CD8-positive, alpha-beta memory T cell (primary cell): ENCODE results near the gene ANKS4B. TPM values are rescaled to one million over a fixed set of nuclear protein-coding genes. Genes with fewer than 3 reads are reported as not detected.
"Not testable (repeated sequence)": the region's sequence is repeated elsewhere in the genome, so short reads cannot be mapped to it uniquely, and the experiment has no call there.

ENCODE experiments used
- CTCF ChIA-PET: fragments of 350-600 bp; sonication (Branson Sonifier 250); formaldehyde crosslinking; loops from one replicate; lab custom pipeline; 2021; ENCODE audit warnings: antibody characterized with exemption; lab: Charles Lee
- POLR2A ChIA-PET: fragments of 350-600 bp; sonication (Branson Sonifier 250); formaldehyde crosslinking; loops from one replicate; lab custom pipeline; 2021; ENCODE audit warnings: antibody characterized with exemption; lab: Charles Lee
- DNase-seq, 5 donors: peaks; one replicate each; pipeline versions ENCODE4 v3.0.0 to v3.0.0-alpha.2; 2020 to 2022; ENCODE audit warnings: mixed read lengths in 1 of 5
- H3K27ac ChIP-seq: one replicate; pipeline ENCODE4 v1.7.0; 2013; ENCODE audit warnings: low read depth, mild to moderate bottlenecking, low read length, moderate library complexity
- H3K27me3 ChIP-seq: 2 replicates; pipeline ENCODE4 v1.7.0; 2013; ENCODE audit warnings: low read length, mild to moderate bottlenecking; ENCODE audit not compliant: insufficient read depth, poor library complexity, severe bottlenecking
- H3K36me3 ChIP-seq: 2 replicates; pipeline ENCODE4 v1.7.0; 2013; ENCODE audit warnings: mild to moderate bottlenecking, low read length, moderate library complexity; ENCODE audit not compliant: insufficient read depth
- H3K4me1 ChIP-seq: 2 replicates; pipeline ENCODE4 v1.7.0; 2013; ENCODE audit warnings: mild to moderate bottlenecking, low read length, moderate library complexity; ENCODE audit not compliant: insufficient read depth
- H3K4me3 ChIP-seq: 2 replicates; pipeline ENCODE4 v1.7.0; 2013; ENCODE audit warnings: mild to moderate bottlenecking, low read length
- H3K9me3 ChIP-seq: 2 replicates; pipeline ENCODE4 v1.7.0; 2013; ENCODE audit warnings: mild to moderate bottlenecking, low read length
- H3K27ac Mint-ChIP-seq, 8 donors: one replicate each; pipeline ENCODE4 v1.8.0; 2020 to 2021; ENCODE audit warnings: mixed read lengths in 8 of 8, mild to moderate bottlenecking in 6 of 8, inconsistent platforms in 3 of 8, moderate library complexity in 3 of 8
- H3K27me3 Mint-ChIP-seq, 2 donors: one replicate each; pipeline ENCODE4 v1.8.0; 2020 to 2021; ENCODE audit warnings: mixed read lengths in 2 of 2, mild to moderate bottlenecking in 1 of 2, moderate library complexity in 1 of 2
- H3K36me3 Mint-ChIP-seq, 3 donors: one replicate each; pipeline ENCODE4 v1.8.0; 2020 to 2021; ENCODE audit warnings: mixed read lengths in 3 of 3, inconsistent platforms in 1 of 3, mild to moderate bottlenecking in 1 of 3
- H3K4me1 Mint-ChIP-seq, 3 donors: one replicate each; pipeline ENCODE4 v1.8.0; 2020 to 2021; ENCODE audit warnings: mixed read lengths in 3 of 3, inconsistent platforms in 1 of 3, mild to moderate bottlenecking in 1 of 3
- H3K4me3 Mint-ChIP-seq, 7 donors: one replicate each; pipeline ENCODE4 v1.8.0; 2020 to 2021; ENCODE audit warnings: mixed read lengths in 7 of 7, mild to moderate bottlenecking in 6 of 7, moderate library complexity in 4 of 7, inconsistent platforms in 2 of 7
- H3K9me3 Mint-ChIP-seq, 5 donors: one replicate each; pipeline ENCODE4 v1.8.0; 2020 to 2022; ENCODE audit warnings: mixed read lengths in 5 of 5, mild to moderate bottlenecking in 3 of 5, moderate library complexity in 2 of 5, inconsistent platforms in 1 of 5
- polyA plus RNA-seq: library from polyadenylated mRNA; unstranded; fragments of 300-500 nt; fragmentation: Illumina TruSeq; gene quantifications from one replicate; pipeline ENCODE4 v1.2.3, GENCODE V29; 2021
- total RNA-seq, 2 experiments: library from RNA; stranded (reverse); gene quantifications; one replicate each; pipeline ENCODE4 v1.2.3, GENCODE V29; 2021

ANKS4B gene
- total and polyA plus RNA-seq, 3 experiments from 2014 or later: not detected

- no peak overlapping the region for H3K27ac ChIP-seq
- CTCF ChIA-PET: no interaction called here
- H3K9me3 Mint-ChIP-seq: no peaks in the 10 kb centered on the region
- POLR2A ChIA-PET: no interaction called here
- H3K27me3 Mint-ChIP-seq: peaks cover 17 to 42% of the 10 kb centered on the region in 2 donors
- no peaks in the 10 kb centered on the region for H3K9me3 ChIP-seq
- H3K4me3 ChIP-seq: no peak overlapping the region
- no peaks in the 10 kb centered on the region for H3K4me1 Mint-ChIP-seq
- no peak for DNase-seq
- no peak overlapping the region for H3K4me3 Mint-ChIP-seq
- no peak overlapping the region for H3K27ac Mint-ChIP-seq
- H3K27me3 ChIP-seq: peaks cover 4% of the 10 kb centered on the region
- H3K4me1 ChIP-seq: no peaks in the 10 kb centered on the region
- no peaks in the 10 kb centered on the region for H3K36me3 ChIP-seq
- H3K36me3 Mint-ChIP-seq: no peaks in the 10 kb centered on the region
Measured at GRCh38 chr16:21272253-21272652, 38.8 kb downstream of the ANKS4B start.

GRCh38 chr16:21272763-21273162 is 39.3 kb downstream of the ANKS4B start:
- POLR2A ChIA-PET, H3K9me3 Mint-ChIP-seq, H3K27me3 ChIP-seq, DNase-seq, H3K27ac Mint-ChIP-seq, H3K9me3 ChIP-seq, H3K36me3 ChIP-seq, H3K27ac ChIP-seq, H3K4me1 Mint-ChIP-seq, H3K4me3 Mint-ChIP-seq, CTCF ChIA-PET, H3K36me3 Mint-ChIP-seq, H3K4me3 ChIP-seq, H3K4me1 ChIP-seq: not testable (repeated sequence)
- H3K27me3 Mint-ChIP-seq: peaks cover 22 to 45% of the 10 kb centered on the region in 2 donors

- no peaks in the 10 kb centered on the region for H3K36me3 Mint-ChIP-seq
- ChIA-PET POLR2A (no interaction called here), CTCF (no interaction called here)
- H3K9me3 Mint-ChIP-seq: no peaks in the 10 kb centered on the region
- H3K4me3 Mint-ChIP-seq: no peak overlapping the region
- Histone ChIP-seq H3K4me1 (no peaks in the 10 kb centered on the region), H3K36me3 (no peaks in the 10 kb centered on the region), H3K4me3 (no peak overlapping the region), H3K9me3 (no peaks in the 10 kb centered on the region), H3K27ac (no peak overlapping the region), H3K27me3 (peaks cover 16% of the 10 kb centered on the region)
- H3K27me3 Mint-ChIP-seq: peaks cover 29 to 60% of the 10 kb centered on the region in 2 donors
- H3K4me1 Mint-ChIP-seq: peaks cover 0 to 5% (median 0%) of the 10 kb centered on the region in 3 donors
- no peak for DNase-seq
- H3K27ac Mint-ChIP-seq: no peak overlapping the region
Measured at GRCh38 chr16:21274172-21274726, 40.8 kb downstream of the ANKS4B start.

- H3K4me3 ChIP-seq: no peak overlapping the region
- H3K27ac ChIP-seq: no peak overlapping the region
- no peaks in the 10 kb centered on the region for H3K9me3 Mint-ChIP-seq
- no peak overlapping the region for H3K27ac Mint-ChIP-seq
- H3K36me3 Mint-ChIP-seq: no peaks in the 10 kb centered on the region
- H3K36me3 ChIP-seq: no peaks in the 10 kb centered on the region
- H3K4me1 Mint-ChIP-seq: peaks cover 0 to 5% (median 0%) of the 10 kb centered on the region in 3 donors
- peaks cover 16% of the 10 kb centered on the region for H3K27me3 ChIP-seq
- no peak overlapping the region for H3K4me3 Mint-ChIP-seq
- no peak for DNase-seq
- H3K27me3 Mint-ChIP-seq: peaks cover 37 to 71% of the 10 kb centered on the region in 2 donors
- CTCF ChIA-PET: no interaction called here
- no peaks in the 10 kb centered on the region for H3K9me3 ChIP-seq
- POLR2A ChIA-PET: no interaction called here
- H3K4me1 ChIP-seq: no peaks in the 10 kb centered on the region
Measured at GRCh38 chr16:21275529-21275928, 42.0 kb downstream of the ANKS4B start.

GRCh38 chr16:21276090-21276489 is 42.6 kb downstream of the ANKS4B start:
- Mint-ChIP-seq H3K4me1 (peaks cover 0 to 5% (median 0%) of the 10 kb centered on the region in 3 donors), H3K36me3 (no peaks in the 10 kb centered on the region), H3K27ac (no peak overlapping the region), H3K27me3 (peaks cover 40 to 73% of the 10 kb centered on the region in 2 donors), H3K4me3 (no peak overlapping the region), H3K9me3 (no peaks in the 10 kb centered on the region)
- no peaks in the 10 kb centered on the region for H3K9me3 ChIP-seq
- no peak for DNase-seq
- H3K4me3 ChIP-seq: no peak overlapping the region
- no peaks in the 10 kb centered on the region for H3K36me3 ChIP-seq
- peaks cover 16% of the 10 kb centered on the region for H3K27me3 ChIP-seq
- ChIA-PET CTCF (interaction anchor here (1.1 kb wide), 1 partner anchor 11 kb away, joined by 3 read pairs; no protein-coding TSS in a partner anchor), POLR2A (no interaction called here)
- H3K4me1 ChIP-seq: no peaks in the 10 kb centered on the region
- no peak overlapping the region for H3K27ac ChIP-seq

GRCh38 chr16:21277045-21277926 is 43.8 kb downstream of the ANKS4B start:
- no peak overlapping the region for H3K27ac Mint-ChIP-seq
- POLR2A ChIA-PET: no interaction called here
- no peak overlapping the region for H3K4me3 Mint-ChIP-seq
- H3K9me3 Mint-ChIP-seq: no peaks in the 10 kb centered on the region
- peaks cover 16% of the 10 kb centered on the region for H3K27me3 ChIP-seq
- H3K4me1 Mint-ChIP-seq: peaks cover 0 to 5% (median 0%) of the 10 kb centered on the region in 3 donors
- H3K9me3 ChIP-seq: no peaks in the 10 kb centered on the region
- no peak for DNase-seq
- H3K4me3 ChIP-seq: peak overlapping the region; percentile 37
- no peaks in the 10 kb centered on the region for H3K36me3 ChIP-seq
- H3K36me3 Mint-ChIP-seq: no peaks in the 10 kb centered on the region
- CTCF ChIA-PET: interaction anchor here (1.1 kb wide), 1 partner anchor 10 kb away, joined by 3 read pairs; no protein-coding TSS in a partner anchor
- no peaks in the 10 kb centered on the region for H3K4me1 ChIP-seq
- H3K27ac ChIP-seq: no peak overlapping the region
- H3K27me3 Mint-ChIP-seq: peaks cover 50 to 81% of the 10 kb centered on the region in 2 donors

- peaks cover 53 to 81% of the 10 kb centered on the region in 2 donors for H3K27me3 Mint-ChIP-seq
- H3K4me1 Mint-ChIP-seq: peaks cover 0 to 5% (median 0%) of the 10 kb centered on the region in 3 donors
- ChIA-PET POLR2A (no interaction called here), CTCF (no interaction called here)
- no peaks in the 10 kb centered on the region for H3K9me3 ChIP-seq
- H3K27ac ChIP-seq: no peak within 1 kb of the TSS
- no peak for DNase-seq
- no peaks in the 10 kb centered on the region for H3K36me3 ChIP-seq
- no peaks in the 10 kb centered on the region for H3K9me3 Mint-ChIP-seq
- peaks cover 16% of the 10 kb centered on the region for H3K27me3 ChIP-seq
- peak within 1 kb of the TSS in 1 of 8 donors; percentile 35 for H3K27ac Mint-ChIP-seq
- H3K4me1 ChIP-seq: no peaks in the 10 kb centered on the region
- H3K4me3 Mint-ChIP-seq: peak within 1 kb of the TSS in 3 of 7 donors; percentile 26 to 46 (median 32)
- H3K4me3 ChIP-seq: peak within 1 kb of the TSS; percentile 37
- no peaks in the 10 kb centered on the region for H3K36me3 Mint-ChIP-seq
Measured at GRCh38 chr16:21277927-21278706, 44.6 kb downstream of the ANKS4B start, which contains the start of gene CRYM. Gene CRYM (minus strand): TSS chr16:21278290. CDS start chr16:21278251, 39 bp downstream.
